RCC 7860 (cell line): Measurements from ENCODE around the gene ADAMTS15.
"Not testable (repeated sequence)": the region's sequence is repeated elsewhere in the genome, so short reads cannot be mapped to it uniquely, and the experiment has no call there.

Source experiments
- DNase-seq: peaks from one replicate; pipeline ENCODE4 v3.0.0-alpha.2; 2015; ENCODE audit warnings: low spot score
- FAIRE-seq: peaks from 2 replicates; lab custom pipeline; 2012; peaks lifted over from hg19 to GRCh38; lab: Jason Lieb, UNC

Gene ADAMTS15

DNA sequence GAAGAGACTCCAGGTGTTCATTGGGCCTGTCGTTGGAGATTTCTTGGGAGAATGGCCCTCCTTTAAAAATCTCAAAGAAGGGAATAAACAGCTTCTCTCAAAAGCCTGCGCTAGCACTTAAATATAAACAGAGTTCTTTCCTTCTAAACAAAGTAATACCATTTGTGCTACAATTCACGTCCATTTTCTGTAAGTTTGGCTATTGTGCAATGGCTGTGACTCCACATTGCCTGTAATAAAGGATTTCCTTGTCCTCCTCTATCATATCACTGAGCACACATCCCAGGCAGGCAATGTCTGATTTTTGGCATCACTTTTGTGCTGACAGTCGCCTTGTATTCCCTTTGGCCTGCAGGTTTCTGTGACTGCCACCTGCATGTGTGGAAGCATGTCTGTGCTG, 15.1 kb upstream of the ADAMTS15 start:
- FAIRE-seq (no peak), DNase-seq (no peak)

DNA sequence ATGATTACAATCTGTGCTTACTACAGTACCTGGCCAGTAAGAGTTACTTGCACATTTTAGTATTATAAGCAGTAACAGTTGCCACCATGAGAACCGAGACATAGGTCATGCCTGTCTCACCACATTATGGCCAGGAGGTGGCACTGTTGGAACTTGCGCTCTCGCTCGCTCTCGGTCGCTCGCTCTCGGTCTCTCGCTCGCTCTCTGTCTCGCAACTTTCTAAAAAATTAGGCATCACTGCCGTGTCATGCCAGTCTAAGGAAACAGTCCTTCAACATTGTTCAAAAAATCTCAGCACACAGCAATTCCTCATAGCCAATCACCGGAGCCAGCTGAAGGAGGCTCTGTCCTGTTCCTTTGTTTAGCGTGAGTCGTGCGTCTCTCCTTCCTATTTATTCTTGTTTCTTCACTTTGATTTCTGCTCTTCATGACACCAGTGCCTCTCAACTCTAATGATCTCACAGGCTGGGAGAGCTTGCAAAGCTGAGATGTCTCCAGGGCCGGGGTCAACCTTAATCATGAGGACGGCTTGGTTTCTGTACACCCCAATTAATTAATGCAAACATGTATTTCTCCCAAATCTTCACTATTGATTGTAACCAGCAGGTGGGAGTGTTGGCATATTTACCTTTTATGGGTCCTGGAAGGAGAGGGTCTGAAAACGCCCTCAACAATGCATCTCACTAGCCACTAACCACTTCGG, 13.8 kb upstream of the ADAMTS15 start:
- DNase-seq: peak; percentile 61

DNA sequence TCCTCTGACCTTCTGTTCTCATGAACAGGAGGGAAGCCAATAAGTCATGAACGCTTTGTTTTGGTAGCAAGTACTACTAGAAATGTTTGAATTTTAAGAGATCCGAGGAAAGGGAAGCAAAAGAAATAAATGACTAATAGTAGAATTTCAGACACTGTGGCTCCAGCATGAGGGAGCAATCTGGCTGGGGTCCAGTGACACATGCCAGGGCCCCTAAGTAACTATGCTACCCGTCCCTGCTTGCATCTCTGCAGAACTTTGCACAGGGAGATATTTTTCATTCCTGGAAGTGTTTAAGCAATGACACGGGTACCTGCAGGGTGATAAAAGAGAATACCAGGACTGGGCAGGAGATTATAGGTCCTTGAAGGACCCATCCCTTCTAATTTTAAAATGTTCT, 12.8 kb upstream of the ADAMTS15 start:
- peak; percentile 78 for DNase-seq
- FAIRE-seq: peak; percentile 53

More for the DNA sequence above, 13.8 kb upstream of the ADAMTS15 start:
- peak; percentile 69 for FAIRE-seq

DNA sequence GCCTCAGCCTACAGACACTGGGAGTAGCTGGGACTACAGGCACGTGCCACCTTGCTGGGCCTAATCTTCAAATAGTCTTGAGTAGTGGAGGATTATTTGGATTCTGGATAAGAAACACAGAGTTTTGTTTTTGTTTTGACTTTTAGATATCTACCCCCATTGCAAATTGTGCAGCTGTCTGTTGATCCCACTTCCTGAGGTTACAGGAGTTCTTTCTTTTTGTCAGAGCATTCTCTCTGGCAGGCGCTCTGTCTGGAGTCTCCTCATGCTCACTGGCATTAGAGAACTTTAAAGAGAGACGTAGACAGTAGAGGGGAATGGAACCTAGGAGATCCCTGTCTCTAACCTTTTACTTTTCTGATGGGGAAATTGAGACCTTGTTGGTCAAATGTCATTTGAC, 12.3 kb upstream of the ADAMTS15 start:
- FAIRE-seq: no peak
- DNase-seq: no peak

DNA sequence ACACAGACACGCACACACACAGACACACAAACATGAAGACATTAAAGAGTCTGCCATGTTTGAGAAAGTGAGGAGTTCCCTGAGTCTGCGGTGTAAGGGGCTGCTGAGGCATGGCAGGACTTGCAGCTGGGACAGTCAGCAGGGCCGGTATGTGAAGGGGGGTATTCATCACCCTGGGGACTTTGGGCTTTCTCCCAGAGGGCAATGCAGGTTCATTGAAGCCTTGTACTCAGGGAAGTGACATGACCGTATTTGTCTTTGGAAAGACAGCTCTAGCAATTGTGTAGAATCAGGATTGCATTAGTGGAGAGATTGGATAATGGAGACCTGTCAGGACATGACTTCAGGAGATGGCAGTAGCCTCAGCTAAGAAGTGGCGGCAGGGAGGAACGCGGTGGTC, 10.6 kb upstream of the ADAMTS15 start:
- FAIRE-seq: no peak
- no peak for DNase-seq

DNA sequence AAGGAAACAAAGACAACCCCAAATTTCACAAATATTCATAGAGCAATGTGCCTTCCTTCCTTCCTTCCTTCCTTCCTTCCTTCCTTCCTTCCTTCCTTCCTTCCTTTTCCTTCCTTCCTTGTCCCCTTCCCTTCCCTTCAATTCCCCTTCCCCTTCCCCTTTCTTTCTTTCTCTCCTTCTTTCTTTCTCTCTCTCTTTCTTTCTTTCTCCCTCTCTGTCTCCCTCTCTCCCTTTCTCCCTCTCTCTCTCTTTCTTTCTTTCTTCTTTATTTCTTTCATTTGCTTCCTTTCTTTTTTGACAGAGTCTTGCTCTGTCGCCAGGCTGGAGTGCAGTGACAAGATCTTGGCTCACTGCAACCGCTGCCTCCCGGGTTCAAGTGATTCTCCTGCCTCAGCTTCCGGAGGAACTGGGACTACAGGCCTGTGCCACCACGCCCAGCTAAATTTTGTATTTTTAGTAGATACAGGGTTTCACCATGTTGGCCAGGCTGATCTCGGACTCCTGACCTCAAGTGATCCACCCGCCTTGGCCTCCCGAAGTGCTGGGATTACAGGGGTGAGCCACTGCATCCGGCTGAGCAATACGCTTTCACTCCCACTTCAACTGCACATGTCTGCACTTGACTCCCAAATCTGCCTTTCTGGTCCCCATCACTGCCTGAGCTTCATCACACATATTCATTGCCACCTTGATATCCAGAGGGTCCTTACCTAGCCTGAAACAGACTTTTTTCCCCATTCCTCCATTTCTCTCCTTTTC, 9.9 kb upstream of the ADAMTS15 start:
- DNase-seq: not testable (repeated sequence)

DNA sequence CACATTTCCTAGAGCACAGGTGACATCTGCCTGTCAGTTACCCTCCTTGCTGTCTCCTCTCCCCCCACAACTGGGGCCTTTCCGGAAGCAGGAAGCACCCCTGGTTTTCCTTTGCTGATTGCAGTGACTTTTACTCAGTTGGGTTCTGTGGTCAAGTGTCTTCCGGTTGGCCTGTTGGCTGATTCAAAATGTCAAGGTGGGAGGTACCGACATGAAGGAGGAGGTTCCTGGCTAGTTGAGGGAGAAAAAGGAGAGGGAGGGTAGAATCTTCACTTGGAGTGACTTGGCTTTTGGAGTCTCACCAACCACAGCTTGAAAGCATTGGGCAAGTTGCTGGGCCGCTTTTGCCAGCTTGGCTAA, 9.3 kb upstream of the ADAMTS15 start:
- FAIRE-seq (no peak), DNase-seq (no peak)

More for the DNA sequence above, 9.9 kb upstream of the ADAMTS15 start:
- not testable (repeated sequence) for FAIRE-seq

DNA sequence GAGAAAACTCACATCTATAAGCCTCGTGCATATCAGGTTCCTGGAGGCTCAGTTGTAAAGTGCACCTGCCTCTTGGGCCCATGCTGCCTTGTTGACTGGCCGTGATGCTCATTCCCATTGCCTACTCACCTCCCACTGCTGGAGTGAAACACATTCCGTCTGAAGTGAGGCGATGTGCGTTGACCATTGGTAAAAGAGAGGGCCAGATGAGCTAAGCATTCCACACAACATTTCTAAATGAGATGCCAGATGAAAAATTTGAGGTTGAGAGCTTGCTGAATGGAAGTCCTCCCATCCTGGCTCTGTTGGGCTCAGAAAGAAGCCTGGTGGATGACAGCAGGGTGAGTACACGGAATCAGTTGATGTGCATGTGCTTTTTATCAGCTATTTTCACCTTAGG, 8.6 kb upstream of the ADAMTS15 start:
- DNase-seq (no peak), FAIRE-seq (no peak)

DNA sequence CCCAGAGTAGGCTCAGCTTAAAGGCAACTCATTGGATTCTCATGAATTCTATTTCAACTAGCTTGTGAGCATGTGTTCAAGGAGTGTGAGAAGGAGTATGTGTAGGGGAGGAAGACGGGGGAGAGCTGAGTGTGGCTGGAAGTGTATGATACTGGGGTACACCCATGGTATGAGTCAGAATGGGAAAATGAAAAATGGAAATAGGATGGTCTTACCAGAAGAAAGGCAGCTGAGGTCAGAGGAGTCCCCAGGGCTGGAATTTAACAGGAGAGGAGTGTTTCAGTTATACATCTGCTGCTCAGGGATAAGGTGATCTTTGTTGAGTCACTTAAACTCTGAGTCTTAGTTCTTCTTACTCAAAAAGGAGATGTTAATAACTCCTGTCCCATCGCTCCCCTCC, 6.7 kb upstream of the ADAMTS15 start:
- no peak for DNase-seq
- FAIRE-seq: no peak

DNA sequence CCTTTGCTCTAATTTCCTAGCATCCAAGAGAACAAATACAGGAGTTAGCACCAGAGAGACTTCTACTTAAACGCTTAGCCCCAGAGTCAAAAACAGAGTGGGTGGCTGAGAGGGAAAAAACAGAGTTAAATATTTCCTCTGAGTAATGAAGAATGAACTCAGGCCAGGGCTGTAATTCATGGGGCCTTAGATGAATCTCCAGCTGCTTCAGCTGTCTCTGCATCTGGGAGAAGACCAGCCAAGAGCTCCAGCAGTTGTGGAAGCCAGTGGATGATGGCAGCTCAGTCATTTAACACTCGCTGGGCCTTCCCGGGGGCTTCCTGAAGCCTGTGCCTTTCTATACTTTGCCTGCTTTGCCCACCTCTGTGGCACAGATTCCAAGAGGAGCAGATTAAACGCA, 5.7 kb upstream of the ADAMTS15 start:
- FAIRE-seq: no peak
- DNase-seq: no peak

DNA sequence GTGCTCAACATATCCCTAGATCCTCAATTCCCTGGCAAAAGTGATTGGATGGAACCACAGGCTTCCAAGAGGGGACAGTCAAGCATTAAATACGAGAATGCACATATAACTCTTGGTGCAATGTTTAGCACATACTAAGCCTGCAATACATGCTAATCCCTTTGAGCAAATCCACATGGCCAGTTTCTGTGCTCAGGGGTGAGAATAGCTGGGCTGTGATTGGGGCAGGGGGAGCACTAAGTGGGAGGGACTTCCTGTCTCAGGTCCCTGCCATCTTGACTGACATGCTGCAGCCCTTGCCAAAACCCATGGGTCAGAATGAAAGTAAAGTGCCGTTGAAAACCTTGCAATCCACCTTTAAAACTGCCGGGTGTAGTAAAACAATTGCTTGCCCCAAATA, 2.7 kb upstream of the ADAMTS15 start:
- DNase-seq (no peak), FAIRE-seq (no peak)

DNA sequence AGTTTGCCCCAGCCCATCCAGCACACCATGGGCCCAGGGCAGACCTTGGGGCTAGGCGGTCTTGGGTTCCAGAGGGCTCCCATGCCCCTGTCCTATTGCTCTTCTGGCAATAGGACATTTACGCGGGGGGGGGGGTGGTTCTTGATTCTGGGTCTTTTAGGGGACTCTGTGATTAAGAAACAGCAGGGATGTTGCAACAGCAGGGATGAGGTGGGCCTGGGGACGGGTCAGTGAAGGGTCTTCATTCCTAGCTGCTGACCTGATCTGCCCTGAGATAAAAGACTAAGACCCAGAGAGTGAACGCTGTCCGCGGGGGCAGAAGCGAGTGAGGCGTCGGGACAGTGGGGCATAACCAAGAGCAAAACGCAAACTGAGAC, 418 bp upstream of the ADAMTS15 start:
- DNase-seq (no peak), FAIRE-seq (no peak)

DNA sequence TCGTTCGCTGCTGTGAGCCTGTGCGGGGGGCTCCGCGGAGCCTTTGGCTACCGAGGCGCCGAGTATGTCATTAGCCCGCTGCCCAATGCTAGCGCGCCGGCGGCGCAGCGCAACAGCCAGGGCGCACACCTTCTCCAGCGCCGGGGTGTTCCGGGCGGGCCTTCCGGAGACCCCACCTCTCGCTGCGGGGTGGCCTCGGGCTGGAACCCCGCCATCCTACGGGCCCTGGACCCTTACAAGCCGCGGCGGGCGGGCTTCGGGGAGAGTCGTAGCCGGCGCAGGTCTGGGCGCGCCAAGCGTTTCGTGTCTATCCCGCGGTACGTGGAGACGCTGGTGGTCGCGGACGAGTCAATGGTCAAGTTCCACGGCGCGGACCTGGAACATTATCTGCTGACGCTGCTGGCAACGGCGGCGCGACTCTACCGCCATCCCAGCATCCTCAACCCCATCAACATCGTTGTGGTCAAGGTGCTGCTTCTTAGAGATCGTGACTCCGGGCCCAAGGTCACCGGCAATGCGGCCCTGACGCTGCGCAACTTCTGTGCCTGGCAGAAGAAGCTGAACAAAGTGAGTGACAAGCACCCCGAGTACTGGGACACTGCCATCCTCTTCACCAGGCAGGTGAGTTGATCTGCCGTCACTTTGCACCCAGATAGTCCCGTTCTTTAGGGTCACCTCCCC, 1.0 kb downstream of the ADAMTS15 start:
- DNase-seq: no peak
- no peak for FAIRE-seq

DNA sequence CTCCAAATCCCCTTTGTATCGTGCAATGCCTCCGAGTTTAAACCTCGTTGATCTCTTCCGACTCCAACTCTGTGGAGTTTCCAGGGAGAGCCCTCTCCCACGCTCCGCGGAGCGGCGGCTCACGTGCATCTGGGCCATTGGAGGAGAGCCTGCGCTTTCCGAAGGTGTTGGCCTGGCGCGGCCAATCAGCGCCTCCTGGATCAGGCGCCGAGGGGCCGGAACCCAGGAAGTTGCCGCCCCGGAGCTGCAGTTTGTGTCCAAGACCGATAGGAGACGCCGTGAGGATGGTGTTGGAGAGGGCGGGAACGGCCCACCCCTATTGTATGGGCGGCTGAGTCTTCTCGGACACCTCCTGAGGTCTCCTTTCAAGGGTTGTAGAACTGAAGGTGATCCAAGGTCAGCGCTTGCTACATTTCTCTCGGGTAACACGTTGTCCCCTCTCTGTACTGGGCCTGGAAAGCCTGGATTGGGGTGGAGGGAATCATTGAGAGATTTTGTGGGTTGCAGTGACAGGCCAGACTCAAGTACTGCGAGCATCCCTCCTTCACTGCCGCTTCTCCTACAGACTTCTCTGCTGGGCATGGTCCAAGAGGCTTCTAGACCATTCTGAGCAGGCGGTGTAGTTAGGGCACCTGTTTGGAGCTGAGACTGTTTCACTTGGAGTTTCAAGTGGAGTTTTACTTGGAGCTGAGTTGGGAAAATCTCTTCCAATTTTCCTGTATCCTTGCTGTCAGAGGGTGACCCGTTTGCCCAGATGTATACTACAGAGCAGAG, 1.7 kb downstream of the ADAMTS15 start:
- FAIRE-seq: no peak

DNA sequence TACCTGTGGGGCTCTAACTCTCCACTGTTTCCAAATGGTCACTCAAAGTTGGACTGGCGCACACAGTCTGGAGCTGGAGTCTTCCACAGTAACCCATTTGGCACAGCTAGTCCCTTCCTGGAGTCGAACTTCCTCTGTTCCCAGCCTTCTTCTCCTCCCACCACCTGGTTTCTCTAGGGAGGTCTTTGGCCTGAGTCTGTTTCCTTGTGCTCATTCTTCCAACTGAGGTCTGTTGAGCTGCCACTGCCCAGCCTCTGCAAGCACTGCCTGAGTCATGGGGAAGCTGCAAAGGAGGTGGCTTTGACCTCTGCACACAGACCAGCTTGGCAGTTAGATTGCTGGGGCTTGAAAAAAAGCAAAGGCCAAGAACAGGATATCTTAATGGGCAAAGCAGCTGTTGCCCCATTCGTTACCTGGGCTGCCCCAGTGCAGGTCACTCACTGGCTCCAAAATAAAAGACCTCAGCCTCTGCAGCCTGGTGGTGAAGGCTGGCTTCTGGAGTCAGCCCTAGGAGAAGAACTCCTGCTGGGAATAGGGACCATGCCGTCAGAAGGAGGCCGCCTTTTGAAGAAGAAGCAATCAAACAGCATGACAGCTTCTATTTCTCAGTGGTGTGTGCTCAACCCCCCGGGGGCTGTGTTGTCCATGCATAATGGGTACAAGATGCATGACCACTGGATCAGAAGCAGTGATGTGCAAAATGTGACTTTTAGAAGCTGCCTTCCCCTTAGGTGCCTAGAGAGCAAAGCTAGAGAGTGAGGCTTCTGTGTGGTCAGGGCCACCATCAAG, 3.0 kb downstream of the ADAMTS15 start:
- FAIRE-seq: peak; percentile 54
- peak; percentile 68 for DNase-seq

More for the DNA sequence above, 1.7 kb downstream of the ADAMTS15 start:
- no peak for DNase-seq

DNA sequence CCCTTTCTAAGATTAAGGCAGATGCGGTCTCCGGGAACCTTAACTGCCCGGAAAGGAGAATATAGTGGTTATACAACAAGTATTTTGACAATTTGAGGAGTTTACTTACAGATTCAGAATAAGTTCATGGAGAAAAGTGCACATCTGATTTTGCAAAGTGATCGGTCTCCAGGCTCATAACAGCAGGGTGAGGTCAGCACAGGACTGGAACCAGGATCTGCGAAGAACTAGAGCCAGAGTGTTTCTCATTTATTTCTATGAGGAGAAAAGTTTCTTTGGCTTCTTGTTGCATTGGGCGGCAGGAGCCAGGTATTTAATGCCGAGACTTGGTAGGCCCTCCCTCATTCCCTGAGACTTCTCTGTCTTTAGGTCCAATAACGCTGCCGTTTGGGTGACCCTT, 3.7 kb downstream of the ADAMTS15 start:
- no peak for FAIRE-seq
- no peak for DNase-seq

DNA sequence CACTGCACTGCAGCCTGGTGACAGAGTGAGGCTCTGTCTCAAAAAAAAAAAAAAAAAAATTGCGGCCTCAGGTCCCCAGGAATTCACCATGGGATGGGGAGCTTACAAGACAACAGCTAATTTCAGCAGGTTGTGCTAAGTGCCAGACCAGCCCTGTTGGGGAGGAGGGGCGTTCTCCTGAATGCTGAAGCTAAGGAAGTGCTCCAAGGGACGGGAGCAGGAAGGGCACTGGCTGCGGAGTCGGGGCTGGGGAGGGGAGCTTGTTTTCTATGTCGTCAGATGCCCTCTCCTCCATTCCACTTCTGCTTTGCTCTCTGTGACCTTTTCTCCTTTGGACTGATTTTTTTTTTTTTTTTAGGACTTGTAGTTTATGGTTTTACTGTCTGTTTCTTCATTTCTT, 4.5 kb downstream of the ADAMTS15 start:
- DNase-seq (no peak), FAIRE-seq (no peak)

DNA sequence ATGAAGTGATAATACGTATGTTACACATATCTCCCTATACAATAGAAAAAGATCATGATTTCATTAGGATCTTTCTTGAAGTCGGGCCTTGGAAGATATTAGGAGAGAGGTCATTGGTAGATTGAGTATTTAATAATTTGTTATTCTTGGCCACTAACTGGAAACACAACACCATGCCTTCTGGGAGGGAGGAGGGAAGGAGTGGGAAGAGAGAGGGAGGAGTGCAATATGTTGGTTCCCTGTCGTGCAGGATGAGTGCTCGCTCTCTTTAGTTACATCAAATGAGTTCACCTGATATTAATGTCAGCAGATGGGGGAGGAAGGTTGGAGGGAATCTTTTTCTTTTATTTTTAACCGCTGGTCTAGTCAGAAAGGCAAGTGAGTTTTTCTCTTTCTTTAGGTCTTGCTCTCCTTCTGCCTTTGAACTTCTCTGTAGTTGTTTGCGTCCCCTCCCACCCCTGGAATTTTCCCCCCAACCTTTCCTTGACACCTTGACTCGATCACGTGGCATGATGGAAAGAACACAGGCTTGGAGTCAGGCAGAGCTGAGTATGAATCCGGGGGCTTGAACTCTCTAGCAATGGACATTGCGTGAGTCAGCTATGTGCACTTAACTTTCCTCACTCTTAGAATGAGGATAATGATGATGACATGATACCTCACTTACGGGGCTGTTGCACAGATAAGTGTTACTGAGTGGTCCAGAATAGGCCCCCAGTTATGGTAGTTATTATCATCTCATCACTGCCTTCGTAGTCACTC, 6.2 kb downstream of the ADAMTS15 start:
- FAIRE-seq (no peak), DNase-seq (peak; percentile 5)

DNA sequence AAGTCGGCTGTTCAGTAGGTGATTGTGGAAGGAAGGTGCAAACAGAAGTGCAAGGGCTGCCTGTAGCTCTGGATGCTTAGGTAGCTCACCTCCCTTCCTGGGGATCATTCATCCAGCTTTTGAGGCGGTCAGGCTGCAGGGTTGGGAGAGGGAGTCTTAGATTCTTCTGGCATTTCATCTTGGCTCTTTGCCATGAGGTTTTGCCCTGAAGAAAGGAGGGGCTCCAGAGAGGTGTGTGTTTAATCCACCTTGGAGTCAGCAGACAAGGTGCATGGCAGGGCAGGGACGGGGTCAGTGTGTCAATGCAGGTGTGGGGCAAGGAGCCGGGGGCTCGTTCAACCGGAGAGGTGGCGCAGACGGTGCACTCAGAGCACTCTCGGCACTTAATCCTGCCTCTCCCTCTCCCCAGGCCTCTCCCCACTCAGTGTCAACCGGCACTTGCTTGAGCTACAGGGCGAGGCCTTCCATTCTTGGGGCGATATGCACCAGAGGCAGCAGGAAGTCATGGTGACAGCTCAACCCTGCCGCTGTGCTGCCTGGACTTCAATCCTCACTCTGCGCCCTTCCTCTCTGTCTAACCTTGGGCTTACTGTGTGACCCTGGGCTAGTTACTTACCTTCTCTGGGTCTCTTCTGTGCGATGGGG, 7.2 kb downstream of the ADAMTS15 start:
- no peak for DNase-seq
- no peak for FAIRE-seq
